ENCODE data around the gene CENPU.

- no peak for TF ChIP-seq CTCF (conservative IDR thresholded peaks at IDR 0.05; ENCODE audit: low read depth, low read length)
- TF ChIP-seq EZH2phosphoT487 (IDR thresholded peaks at IDR 0.05; ENCODE audit: borderline replicate concordance, low read length), result no peak
- TF ChIP-seq EZH2 (IDR thresholded peaks at IDR 0.05; ENCODE audit: low read length, unreplicated experiment), result no peak
Measured at GRCh38 chr4:184671101-184671500, 62.8 kb downstream of the CENPU start.
